Stimulated activated CD8-positive, alpha-beta memory T cell treated with anti-CD3 and anti-CD28 coated beads, Interleukin-15, amount 100 ng/mL, for 48 hours (primary cell): ENCODE data around the gene ZNF346.
A peak's percentile ranks its signal among the peaks of the same experiment; 100 is the strongest.
"Not testable (repeated sequence)": the region's sequence is repeated elsewhere in the genome, so short reads cannot be mapped to it uniquely, and the experiment has no call there.

Experiments
- DNase-seq, 2 donors: peaks; one replicate each; pipeline ENCODE4 v3.0.0-alpha.2; 2020; ENCODE audit warnings: low read depth in 2 of 2

The ZNF346 gene, protein sequence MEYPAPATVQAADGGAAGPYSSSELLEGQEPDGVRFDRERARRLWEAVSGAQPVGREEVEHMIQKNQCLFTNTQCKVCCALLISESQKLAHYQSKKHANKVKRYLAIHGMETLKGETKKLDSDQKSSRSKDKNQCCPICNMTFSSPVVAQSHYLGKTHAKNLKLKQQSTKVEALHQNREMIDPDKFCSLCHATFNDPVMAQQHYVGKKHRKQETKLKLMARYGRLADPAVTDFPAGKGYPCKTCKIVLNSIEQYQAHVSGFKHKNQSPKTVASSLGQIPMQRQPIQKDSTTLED

GRCh38 chr5:177022386-177023302 is at the start of gene ZNF346:
ZNF346 (plus strand) TSS chr5:177022696; CDS start chr5:177022739, 43 bp downstream.
- peak; percentile 85 to 88 for DNase-seq

DNA sequence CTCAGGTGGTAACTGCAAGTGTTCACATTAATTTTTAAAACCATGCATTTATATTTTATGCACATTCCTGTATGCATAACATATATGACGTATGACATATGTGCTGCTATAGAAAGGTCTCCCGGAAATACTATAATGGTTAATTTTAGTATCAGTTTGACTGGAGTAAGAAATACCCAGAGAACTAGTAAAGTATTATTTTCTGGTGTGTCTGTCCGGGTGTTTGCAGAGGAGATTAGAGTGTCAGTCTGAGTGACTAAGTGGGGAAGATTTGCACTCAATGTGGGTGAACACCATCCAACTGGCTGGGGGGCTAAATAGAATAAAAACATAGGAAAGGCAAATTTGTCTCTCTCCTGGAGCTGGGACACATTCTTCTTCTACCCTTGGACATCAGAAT is 42.8 kb upstream of the ZNF346 start:
- DNase-seq = no peak

GRCh38 chr5:176980818-176981217 is 41.7 kb upstream of the ZNF346 start:
- DNase-seq = no peak

GRCh38 chr5:176983112-176983511 is 39.4 kb upstream of the ZNF346 start:
- DNase-seq = not testable (repeated sequence)

- DNase-seq = not testable (repeated sequence)
These were observed 38.9 kb upstream of the ZNF346 start for GRCh38 chr5:176983593-176983992.

DNA sequence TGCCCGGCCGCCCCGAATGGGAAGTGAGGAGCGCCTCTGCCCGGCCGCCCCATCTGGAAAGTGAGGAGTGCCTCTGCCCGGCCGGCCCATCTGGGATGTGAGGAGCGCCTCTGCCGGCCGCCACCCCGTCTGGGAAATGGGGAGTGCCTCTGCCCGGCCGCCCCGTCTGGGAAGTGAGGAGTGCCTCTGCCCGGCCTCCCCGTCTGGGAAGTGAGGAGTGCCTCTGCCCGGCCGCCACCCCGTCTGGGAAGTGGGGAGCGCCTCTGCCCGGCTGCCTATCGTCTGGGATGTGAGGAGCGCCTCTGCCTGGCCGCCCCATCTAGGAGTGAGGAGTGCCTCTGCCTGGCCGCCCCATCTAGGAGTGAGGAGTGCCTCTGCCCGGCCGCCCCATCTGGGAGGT is 38.3 kb upstream of the ZNF346 start:
- not testable (repeated sequence) for DNase-seq

GRCh38 chr5:176985516-176985915 is 37.0 kb upstream of the ZNF346 start:
- DNase-seq = no peak

DNA sequence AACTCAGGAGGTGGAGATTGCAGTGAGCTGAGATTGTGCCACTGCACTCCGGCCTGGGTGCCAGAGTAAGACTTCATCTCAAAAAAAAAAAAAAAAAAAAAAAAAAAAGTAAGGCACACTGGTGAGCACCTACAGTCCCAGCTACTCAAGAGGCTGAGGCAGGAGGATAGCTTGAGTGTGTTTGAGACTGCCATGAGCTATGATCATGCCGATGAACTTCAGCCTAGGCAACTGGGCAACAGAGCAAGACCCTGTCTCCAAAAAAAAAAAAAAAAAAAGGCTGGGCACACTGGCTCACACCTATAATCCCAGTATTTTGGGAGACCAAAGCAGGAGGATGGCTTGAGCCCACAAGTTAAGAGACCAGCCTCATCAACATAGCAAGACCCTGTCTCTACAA is 36.2 kb upstream of the ZNF346 start:
- no peak for DNase-seq

DNA sequence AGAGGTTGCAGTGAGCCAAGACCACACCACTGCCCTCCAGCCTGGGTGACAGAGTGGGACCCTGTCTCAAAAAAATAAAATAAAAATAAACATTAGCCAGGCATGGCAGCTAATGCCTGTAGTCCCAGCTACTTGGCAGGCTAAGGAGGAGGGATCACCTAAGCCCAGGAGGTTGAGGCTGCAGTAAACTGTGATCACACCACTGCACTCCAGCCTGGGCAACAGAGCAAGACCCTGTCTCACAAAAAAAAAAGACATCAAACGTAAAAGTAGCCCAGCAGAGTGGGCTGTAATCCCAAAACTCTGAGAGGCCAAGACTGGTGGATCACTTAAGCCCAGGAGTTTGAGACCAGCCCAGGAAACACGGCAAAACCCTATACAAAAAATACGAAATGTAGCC is 34.9 kb upstream of the ZNF346 start:
- no peak for DNase-seq

DNA sequence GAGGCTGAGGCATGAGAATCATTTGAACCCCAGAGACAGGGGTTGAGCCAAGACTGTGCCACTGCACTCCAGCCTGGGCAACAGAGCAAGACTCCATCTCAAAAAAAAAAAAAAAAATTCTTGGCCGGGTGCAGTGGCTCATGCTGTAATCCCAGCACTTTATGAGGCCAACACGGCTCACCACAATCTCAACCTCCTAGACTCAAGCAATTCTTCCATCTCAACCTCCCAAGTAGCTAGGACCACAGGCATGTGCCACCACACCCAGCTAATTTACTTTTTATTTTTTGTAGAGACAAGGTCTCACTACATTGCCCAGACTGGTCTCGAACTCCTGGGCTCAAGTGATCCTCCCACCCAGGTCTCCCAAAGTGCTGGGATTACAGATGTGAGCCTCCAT is 29.4 kb upstream of the ZNF346 start:
- DNase-seq = not testable (repeated sequence)

DNA sequence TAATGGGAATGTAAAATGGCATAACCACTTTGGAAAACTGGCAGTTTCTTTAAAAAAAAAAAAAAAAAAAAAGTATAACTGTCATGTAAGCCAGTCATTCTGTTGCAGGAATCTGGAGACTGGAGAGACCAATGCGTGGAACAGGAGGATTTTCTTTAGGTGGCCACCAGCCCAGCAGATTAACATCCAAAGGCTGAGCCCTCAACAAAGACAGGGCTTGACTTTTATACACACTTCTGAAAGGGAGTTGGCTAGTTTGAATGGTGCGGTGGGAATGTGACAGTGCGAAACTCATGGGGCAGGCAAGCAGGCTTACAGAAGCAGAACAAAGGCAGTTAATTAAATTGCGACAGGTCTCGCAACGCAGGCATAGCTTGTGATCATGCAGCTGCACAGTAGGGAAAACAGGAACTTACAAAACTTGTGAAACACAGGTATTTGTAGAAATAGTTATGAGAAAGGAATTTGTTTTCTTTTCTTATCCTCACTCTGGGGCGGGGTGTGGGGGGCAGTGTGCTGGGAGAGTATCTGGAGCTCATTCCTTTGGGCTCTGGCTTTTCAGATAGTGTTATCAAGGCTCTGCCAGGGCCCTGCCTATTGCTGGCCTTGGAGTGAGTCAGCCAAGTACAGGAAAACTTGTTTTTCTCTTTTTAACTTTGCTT is 27.9 kb upstream of the ZNF346 start:
- DNase-seq = no peak

GRCh38 chr5:176995122-176995490 is 27.4 kb upstream of the ZNF346 start:
- no peak for DNase-seq

- DNase-seq = no peak
These were observed 26.4 kb upstream of the ZNF346 start for GRCh38 chr5:176995896-176996767.

DNA sequence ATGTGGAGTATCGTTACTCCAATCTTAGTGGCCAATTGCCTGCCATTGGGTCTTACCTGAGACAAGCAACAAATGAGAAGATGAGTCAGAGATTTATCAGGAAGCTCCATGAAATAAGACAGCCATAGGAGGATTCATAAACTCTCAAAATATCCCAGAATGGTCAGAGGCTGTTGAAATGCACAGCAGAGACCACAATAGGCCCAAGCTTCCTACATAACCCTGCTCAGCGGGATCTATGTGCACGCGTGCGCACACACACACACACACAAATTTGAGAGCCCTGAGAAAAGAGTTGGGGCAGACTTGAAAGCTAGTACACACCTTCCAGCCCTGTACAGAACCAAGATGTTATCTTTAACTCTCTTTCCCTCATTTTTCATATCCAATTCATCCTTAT is 25.7 kb upstream of the ZNF346 start:
- DNase-seq = no peak

DNA sequence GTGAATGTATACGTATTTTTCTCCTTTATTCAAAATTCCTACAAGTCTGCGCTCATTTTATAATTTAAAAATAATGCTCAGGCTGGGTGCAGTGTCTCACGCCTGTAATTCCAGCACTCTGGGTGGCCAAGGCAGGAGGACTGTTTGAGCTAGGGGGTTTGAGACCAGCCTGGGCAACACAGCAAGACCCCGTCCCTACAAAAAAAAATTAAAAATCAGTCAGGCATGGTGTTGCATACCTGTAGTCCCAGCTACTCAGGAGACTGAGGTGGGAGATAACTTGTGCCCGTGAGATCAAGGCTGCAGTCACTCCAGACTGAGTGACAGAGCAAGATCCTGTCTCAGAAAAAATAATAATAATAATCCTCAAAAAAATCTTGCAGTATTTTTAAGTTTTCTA is 23.7 kb upstream of the ZNF346 start:
- DNase-seq = no peak

- not testable (repeated sequence) for DNase-seq
These were observed 23.0 kb upstream of the ZNF346 start for GRCh38 chr5:176999526-176999925.

DNA sequence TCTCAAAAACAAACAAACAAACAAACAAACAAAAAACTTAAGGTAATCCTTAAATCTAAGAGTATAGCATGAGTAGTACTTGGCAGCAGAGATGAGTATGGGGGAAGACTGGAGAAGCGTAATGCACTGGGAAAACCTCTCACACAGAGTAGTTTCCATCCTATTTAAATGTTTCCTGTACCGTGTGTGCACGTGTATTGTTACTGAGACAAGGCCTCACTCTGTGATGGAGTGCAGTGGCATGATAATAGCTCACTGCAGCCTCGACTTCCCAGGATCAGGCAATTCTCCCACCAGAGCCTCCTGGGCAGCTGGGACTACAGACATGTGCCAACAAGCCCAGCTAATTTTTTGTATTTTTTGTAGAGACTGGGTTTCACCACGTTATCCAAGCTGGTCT is 18.8 kb upstream of the ZNF346 start:
- no peak for DNase-seq

DNA sequence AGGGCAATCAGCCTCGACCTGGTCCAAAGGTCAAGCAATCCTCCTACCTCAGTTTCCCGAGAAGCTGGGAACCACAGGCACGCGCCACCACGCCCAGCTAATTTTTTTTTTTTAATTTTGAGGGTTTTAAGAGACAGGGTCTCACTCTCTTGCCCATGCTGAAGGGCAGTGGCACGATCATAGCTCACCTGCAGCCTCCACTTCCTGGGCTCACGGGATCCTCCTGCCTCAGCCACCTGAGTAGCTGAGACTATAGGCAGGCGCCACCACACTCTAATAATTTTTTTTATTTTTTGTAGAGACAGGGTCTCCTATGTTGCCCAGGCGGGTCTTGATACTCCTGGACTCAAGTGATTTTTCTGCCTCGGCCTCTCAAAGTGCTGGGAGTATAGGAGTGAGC is 17.5 kb upstream of the ZNF346 start:
- no peak for DNase-seq

DNA sequence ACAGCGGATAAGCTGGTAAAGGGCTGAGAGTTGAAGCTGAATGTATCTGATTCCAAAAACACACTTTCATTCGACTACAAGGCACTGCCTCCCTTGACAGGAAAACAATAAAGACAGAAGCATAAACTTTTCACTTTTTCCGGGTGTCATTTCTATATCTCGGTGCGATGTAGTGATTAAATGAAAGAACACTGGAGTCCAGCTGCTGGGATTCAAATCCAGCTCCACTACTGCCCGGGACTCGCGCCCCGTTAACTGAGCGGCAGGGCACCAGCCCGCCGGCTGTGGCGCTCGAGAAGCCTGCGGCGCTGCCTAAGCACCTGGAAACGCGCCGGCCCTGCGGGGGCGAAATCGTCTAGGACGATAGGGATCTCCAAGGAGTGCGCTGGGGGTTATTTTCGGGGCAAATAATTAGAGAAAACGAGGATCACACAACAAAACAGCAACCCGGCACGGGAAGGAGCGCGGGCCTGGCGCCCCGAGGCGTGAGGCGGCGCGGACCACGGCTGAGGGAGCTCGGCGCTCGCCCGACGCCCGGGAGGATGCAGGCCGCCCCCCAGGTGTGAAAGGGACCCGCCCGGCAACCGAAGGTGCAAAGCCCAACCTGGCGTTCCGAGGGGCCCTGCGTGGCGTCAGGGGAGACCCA is 16.8 kb upstream of the ZNF346 start:
- peak; percentile 45 to 56 for DNase-seq

DNA sequence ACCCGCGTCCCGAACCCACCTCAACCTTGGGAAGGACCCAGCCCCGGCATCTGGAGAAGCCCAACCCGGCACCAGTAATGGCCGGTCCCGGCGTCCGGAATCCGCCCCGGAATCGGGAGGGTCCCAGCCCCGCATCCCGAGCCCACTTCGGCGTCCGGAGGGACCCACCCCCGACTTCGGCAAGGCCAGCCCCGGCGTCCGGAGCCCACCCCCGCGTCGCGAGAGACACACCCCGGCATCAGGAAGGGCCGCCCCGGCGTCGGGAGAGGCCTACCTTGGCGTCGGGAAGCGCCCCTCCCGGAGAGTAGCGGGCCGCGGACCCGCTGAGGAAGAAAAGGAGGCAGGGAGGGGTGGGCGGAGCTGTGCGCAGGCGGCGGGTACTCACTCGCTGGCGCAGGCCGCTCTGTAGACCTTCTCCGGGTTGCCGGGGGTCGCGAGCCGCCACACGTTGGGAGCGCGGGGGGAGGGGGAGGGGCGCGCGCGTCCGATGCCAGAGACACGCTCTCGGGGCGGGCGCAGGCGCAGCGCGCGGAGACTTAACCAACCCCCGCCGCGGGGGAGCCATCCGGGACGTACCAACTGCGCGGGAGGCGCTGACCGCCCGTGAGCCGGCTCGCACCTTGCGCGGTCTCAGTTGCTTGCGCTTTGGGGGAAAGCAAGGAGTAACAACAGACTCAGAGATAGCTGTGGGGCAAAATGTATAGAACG is 16.1 kb upstream of the ZNF346 start, which contains the start of gene UIMC1:
TSS of gene UIMC1 (minus strand) at position 515 of the 708 bp plus-strand sequence. CDS start 24,164 bp downstream, outside the sequence.
- DNase-seq = peak; percentile 87 to 90
